ENCODE data around the gene ARPC5. TPM values are rescaled to one million over a fixed set of nuclear protein-coding genes. Genes with fewer than 3 reads are reported as not detected.

Gene ARPC5
- total and polyA plus RNA-seq, 10 of the 15 experiments (the other 5 are each of a cell fraction or from before 2014, with no cell fraction given), result 238 to 784 (median 309) TPM

DNA sequence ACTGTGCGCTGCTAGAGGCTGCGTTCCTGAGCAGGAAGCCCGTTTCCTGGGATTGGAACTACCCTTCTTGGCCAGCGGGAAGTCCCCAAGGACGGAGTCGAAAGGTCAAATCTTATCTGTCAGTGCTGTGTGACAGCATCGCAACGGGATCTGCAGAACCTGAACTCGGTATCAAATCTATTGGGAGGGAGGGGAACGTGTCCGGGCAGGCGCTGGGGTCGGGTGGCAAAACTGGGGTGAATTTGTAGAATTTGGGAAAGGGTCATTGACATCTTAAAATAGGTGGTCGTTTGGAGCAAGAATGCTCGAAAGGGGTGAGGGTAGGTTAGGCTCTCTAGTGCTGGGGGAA, 725 bp upstream of the ARPC5 start (continued):
- TF ChIP-seq PML (IDR thresholded peaks at IDR 0.05; ENCODE audit: low read length) (no peak), IKZF2 (IDR thresholded peaks at IDR 0.05) (0 out of 4 replicates have a peak, but pooled peaks of 1 of the 2 experiments have one; percentile 1), ZSCAN29 (IDR thresholded peaks at IDR 0.05) (no peak), NBN (IDR thresholded peaks at IDR 0.05) (peak; percentile 22; the same call in 1 of the 2 replicates), ZBED1 (IDR thresholded peaks at IDR 0.05; ENCODE audit: borderline replicate concordance) (no peak), CHD2 (IDR thresholded peaks at IDR 0.05; ENCODE audit: borderline replicate concordance, low read depth, low read length) (no peak), CREB1 (IDR thresholded peaks at IDR 0.05; ENCODE audit: low read depth) (0 out of 2 replicates have a peak, but pooled peaks have one; percentile 3), FOXK2 (IDR thresholded peaks at IDR 0.05) (no peak)
- TF ChIP-seq, protein P1, sequence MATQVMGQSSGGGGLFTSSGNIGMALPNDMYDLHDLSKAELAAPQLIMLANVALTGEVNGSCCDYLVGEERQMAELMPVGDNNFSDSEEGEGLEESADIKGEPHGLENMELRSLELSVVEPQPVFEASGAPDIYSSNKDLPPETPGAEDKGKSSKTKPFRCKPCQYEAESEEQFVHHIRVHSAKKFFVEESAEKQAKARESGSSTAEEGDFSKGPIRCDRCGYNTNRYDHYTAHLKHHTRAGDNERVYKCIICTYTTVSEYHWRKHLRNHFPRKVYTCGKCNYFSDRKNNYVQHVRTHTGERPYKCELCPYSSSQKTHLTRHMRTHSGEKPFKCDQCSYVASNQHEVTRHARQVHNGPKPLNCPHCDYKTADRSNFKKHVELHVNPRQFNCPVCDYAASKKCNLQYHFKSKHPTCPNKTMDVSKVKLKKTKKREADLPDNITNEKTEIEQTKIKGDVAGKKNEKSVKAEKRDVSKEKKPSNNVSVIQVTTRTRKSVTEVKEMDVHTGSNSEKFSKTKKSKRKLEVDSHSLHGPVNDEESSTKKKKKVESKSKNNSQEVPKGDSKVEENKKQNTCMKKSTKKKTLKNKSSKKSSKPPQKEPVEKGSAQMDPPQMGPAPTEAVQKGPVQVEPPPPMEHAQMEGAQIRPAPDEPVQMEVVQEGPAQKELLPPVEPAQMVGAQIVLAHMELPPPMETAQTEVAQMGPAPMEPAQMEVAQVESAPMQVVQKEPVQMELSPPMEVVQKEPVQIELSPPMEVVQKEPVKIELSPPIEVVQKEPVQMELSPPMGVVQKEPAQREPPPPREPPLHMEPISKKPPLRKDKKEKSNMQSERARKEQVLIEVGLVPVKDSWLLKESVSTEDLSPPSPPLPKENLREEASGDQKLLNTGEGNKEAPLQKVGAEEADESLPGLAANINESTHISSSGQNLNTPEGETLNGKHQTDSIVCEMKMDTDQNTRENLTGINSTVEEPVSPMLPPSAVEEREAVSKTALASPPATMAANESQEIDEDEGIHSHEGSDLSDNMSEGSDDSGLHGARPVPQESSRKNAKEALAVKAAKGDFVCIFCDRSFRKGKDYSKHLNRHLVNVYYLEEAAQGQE (IDR thresholded peaks at IDR 0.05; ENCODE audit: low read depth, low read length), result no peak
- TF ChIP-seq, protein P2, sequence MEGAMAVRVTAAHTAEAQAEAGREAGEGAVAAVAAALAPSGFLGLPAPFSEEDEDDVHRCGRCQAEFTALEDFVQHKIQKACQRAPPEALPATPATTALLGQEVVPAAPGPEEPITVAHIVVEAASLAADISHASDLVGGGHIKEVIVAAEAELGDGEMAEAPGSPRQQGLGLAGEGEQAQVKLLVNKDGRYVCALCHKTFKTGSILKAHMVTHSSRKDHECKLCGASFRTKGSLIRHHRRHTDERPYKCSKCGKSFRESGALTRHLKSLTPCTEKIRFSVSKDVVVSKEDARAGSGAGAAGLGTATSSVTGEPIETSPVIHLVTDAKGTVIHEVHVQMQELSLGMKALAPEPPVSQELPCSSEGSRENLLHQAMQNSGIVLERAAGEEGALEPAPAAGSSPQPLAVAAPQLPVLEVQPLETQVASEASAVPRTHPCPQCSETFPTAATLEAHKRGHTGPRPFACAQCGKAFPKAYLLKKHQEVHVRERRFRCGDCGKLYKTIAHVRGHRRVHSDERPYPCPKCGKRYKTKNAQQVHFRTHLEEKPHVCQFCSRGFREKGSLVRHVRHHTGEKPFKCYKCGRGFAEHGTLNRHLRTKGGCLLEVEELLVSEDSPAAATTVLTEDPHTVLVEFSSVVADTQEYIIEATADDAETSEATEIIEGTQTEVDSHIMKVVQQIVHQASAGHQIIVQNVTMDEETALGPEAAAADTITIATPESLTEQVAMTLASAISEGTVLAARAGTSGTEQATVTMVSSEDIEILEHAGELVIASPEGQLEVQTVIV (IDR thresholded peaks at IDR 0.05; ENCODE audit: borderline replicate concordance, partially characterized antibody), result no peak

Measured in GM12878 (cell line).